ENCODE results near the gene SLIT3. TPM values are rescaled to one million over a fixed set of nuclear protein-coding genes. Genes with fewer than 3 reads are reported as not detected.

Gene SLIT3
- total and polyA plus RNA-seq, 2 experiments from 2014 or later = 0.59 to 0.71 TPM

GRCh38 chr5:169027501-169028061 is 273.4 kb downstream of the SLIT3 start:
- Histone ChIP-seq H3F3A (replicated peaks; ENCODE audit: low read depth) (no peaks in the 10 kb centered on the region), H3K9me2 (ENCODE audit: insufficient read depth) (0 out of 2 replicates have a peak, but pooled peaks cover 3% of the 10 kb centered on the region), H4K20me1 (replicated peaks; ENCODE audit: insufficient read depth) (no peaks in the 10 kb centered on the region), H3K27ac (ENCODE audit: low read depth) (no peak overlapping the region), H3K4me3 (no peak overlapping the region), H3K36me3 (ENCODE audit: insufficient read depth) (no peaks in the 10 kb centered on the region), H3K27me3 (ENCODE audit: insufficient read depth) (no peaks in the 10 kb centered on the region), H3K4me2 (no peak overlapping the region), H3K4me1 (ENCODE audit: insufficient read depth) (peaks cover 8% of the 10 kb centered on the region), H2AFZ (peak overlapping the region; percentile 91; the same call in 1 of the 2 replicates), H3K79me2 (replicated peaks; ENCODE audit: insufficient read depth) (no peaks in the 10 kb centered on the region)
- TF ChIP-seq ZNF462 (CRISPR knock-in tag; IDR thresholded peaks at IDR 0.05) (no peak), CREB1 (CRISPR knock-in tag; IDR thresholded peaks at IDR 0.05; ENCODE audit: low read depth) (no peak)
- no peak overlapping the region for H3K27ac Mint-ChIP-seq
- peaks cover 20% of the 10 kb centered on the region; the same call in 2 of the 3 replicates for H3K4me1 Mint-ChIP-seq
- H3K4me3 Mint-ChIP-seq = no peak overlapping the region
- H3K27me3 Mint-ChIP-seq (ENCODE audit: insufficient read depth, low read depth, poor library complexity) = no peaks in the 10 kb centered on the region
- H3K9me3 Mint-ChIP-seq = no peaks in the 10 kb centered on the region
- ATAC-seq (no peak), DNase-seq (ENCODE audit: low spot score) (no peak)
- no peaks in the 10 kb centered on the region for H3K36me3 Mint-ChIP-seq (ENCODE audit: low read depth)

- no peaks in the 10 kb centered on the region for H4K20me1 ChIP-seq (replicated peaks; ENCODE audit: insufficient read depth)
- H2AFZ ChIP-seq = no peak overlapping the region
- no peaks in the 10 kb centered on the region for H3K9me3 Mint-ChIP-seq
- no peak overlapping the region for H3K4me3 Mint-ChIP-seq
- no peaks in the 10 kb centered on the region for H3F3A ChIP-seq (replicated peaks; ENCODE audit: low read depth)
- H3K36me3 Mint-ChIP-seq (ENCODE audit: low read depth) = no peaks in the 10 kb centered on the region
- no peaks in the 10 kb centered on the region for H3K27me3 ChIP-seq (ENCODE audit: insufficient read depth)
- H3K79me2 ChIP-seq (replicated peaks; ENCODE audit: insufficient read depth) = no peaks in the 10 kb centered on the region
- no peak overlapping the region for H3K4me3 ChIP-seq
- no peak for ATAC-seq
- H3K27ac ChIP-seq (ENCODE audit: low read depth) = no peak overlapping the region
- no peaks in the 10 kb centered on the region for H3K36me3 ChIP-seq (ENCODE audit: insufficient read depth)
- peaks cover 11% of the 10 kb centered on the region for H3K9me2 ChIP-seq (ENCODE audit: insufficient read depth)
- H3K27ac Mint-ChIP-seq = no peak overlapping the region
- DNase-seq (ENCODE audit: low spot score) = no peak
- H3K27me3 Mint-ChIP-seq (ENCODE audit: insufficient read depth, low read depth, poor library complexity) = no peaks in the 10 kb centered on the region
- no peak overlapping the region for H3K4me2 ChIP-seq
- H3K4me1 Mint-ChIP-seq = peaks cover 20% of the 10 kb centered on the region; the same call in 2 of the 3 replicates
- peaks cover 8% of the 10 kb centered on the region for H3K4me1 ChIP-seq (ENCODE audit: insufficient read depth)
- TF ChIP-seq NANOG (IDR thresholded peaks at IDR 0.05; ENCODE audit: borderline replicate concordance) (no peak), ZNF331 (CRISPR knock-in tag; IDR thresholded peaks at IDR 0.05; ENCODE audit: low read depth) (no peak), ZNF462 (CRISPR knock-in tag; IDR thresholded peaks at IDR 0.05) (no peak), EZH2phosphoT487 (IDR thresholded peaks at IDR 0.05; ENCODE audit: unreplicated experiment) (no peak), JUNB (IDR thresholded peaks at IDR 0.05; ENCODE audit: unreplicated experiment) (no peak)
These were observed 275.4 kb downstream of the SLIT3 start for GRCh38 chr5:169025491-169025890.

All from GM23338 (cell line).